Measurements from ENCODE around the gene ISCU.

Gene ISCU

GRCh38 chr12:108578813-108579212 is 16.4 kb downstream of the ISCU start:
- TF ChIP-seq, protein P1, sequence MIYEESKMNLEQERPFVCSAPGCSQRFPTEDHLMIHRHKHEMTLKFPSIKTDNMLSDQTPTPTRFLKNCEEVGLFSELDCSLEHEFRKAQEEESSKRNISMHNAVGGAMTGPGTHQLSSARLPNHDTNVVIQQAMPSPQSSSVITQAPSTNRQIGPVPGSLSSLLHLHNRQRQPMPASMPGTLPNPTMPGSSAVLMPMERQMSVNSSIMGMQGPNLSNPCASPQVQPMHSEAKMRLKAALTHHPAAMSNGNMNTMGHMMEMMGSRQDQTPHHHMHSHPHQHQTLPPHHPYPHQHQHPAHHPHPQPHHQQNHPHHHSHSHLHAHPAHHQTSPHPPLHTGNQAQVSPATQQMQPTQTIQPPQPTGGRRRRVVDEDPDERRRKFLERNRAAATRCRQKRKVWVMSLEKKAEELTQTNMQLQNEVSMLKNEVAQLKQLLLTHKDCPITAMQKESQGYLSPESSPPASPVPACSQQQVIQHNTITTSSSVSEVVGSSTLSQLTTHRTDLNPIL (CRISPR knock-in tag; IDR thresholded peaks at IDR 0.05; ENCODE audit: low read depth), result no peak
- TF ChIP-seq RARB (CRISPR knock-in tag; IDR thresholded peaks at IDR 0.05), result no peak
- no peak for TF ChIP-seq ISL1 (CRISPR knock-in tag; IDR thresholded peaks at IDR 0.05)
- no peak for TF ChIP-seq GLIS3 (CRISPR knock-in tag; IDR thresholded peaks at IDR 0.05)
- TF ChIP-seq, protein P2, sequence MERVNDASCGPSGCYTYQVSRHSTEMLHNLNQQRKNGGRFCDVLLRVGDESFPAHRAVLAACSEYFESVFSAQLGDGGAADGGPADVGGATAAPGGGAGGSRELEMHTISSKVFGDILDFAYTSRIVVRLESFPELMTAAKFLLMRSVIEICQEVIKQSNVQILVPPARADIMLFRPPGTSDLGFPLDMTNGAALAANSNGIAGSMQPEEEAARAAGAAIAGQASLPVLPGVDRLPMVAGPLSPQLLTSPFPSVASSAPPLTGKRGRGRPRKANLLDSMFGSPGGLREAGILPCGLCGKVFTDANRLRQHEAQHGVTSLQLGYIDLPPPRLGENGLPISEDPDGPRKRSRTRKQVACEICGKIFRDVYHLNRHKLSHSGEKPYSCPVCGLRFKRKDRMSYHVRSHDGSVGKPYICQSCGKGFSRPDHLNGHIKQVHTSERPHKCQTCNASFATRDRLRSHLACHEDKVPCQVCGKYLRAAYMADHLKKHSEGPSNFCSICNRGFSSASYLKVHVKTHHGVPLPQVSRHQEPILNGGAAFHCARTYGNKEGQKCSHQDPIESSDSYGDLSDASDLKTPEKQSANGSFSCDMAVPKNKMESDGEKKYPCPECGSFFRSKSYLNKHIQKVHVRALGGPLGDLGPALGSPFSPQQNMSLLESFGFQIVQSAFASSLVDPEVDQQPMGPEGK (CRISPR knock-in tag; IDR thresholded peaks at IDR 0.05; ENCODE audit: borderline replicate concordance), result no peak
- TF ChIP-seq TCF4 (CRISPR knock-in tag; IDR thresholded peaks at IDR 0.05; ENCODE audit: borderline replicate concordance), result no peak
- no peak for TF ChIP-seq ESRRG (CRISPR knock-in tag; IDR thresholded peaks at IDR 0.05)
- no peak for TF ChIP-seq ZNF8 (CRISPR knock-in tag; IDR thresholded peaks at IDR 0.05)
- TF ChIP-seq, protein P3, sequence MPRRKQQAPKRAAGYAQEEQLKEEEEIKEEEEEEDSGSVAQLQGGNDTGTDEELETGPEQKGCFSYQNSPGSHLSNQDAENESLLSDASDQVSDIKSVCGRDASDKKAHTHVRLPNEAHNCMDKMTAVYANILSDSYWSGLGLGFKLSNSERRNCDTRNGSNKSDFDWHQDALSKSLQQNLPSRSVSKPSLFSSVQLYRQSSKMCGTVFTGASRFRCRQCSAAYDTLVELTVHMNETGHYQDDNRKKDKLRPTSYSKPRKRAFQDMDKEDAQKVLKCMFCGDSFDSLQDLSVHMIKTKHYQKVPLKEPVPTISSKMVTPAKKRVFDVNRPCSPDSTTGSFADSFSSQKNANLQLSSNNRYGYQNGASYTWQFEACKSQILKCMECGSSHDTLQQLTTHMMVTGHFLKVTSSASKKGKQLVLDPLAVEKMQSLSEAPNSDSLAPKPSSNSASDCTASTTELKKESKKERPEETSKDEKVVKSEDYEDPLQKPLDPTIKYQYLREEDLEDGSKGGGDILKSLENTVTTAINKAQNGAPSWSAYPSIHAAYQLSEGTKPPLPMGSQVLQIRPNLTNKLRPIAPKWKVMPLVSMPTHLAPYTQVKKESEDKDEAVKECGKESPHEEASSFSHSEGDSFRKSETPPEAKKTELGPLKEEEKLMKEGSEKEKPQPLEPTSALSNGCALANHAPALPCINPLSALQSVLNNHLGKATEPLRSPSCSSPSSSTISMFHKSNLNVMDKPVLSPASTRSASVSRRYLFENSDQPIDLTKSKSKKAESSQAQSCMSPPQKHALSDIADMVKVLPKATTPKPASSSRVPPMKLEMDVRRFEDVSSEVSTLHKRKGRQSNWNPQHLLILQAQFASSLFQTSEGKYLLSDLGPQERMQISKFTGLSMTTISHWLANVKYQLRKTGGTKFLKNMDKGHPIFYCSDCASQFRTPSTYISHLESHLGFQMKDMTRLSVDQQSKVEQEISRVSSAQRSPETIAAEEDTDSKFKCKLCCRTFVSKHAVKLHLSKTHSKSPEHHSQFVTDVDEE (CRISPR knock-in tag; IDR thresholded peaks at IDR 0.05), result no peak
- no peak for TF ChIP-seq TOX (CRISPR knock-in tag; IDR thresholded peaks at IDR 0.05; ENCODE audit: borderline replicate concordance)

GRCh38 chr12:108580531-108580930 is 18.1 kb downstream of the ISCU start:
- ATAC-seq, result no peak
- TF ChIP-seq ESRRG (CRISPR knock-in tag; IDR thresholded peaks at IDR 0.05), result no peak
- no peak for TF ChIP-seq ARNTL (CRISPR knock-in tag; IDR thresholded peaks at IDR 0.05; ENCODE audit: borderline replicate concordance, low read depth)
- no peak for TF ChIP-seq ZNF565 (CRISPR knock-in tag; conservative IDR thresholded peaks at IDR 0.05; ENCODE audit: low read depth)
- no peak for TF ChIP-seq PPARA (CRISPR knock-in tag; IDR thresholded peaks at IDR 0.05; ENCODE audit: borderline replicate concordance)
- TF ChIP-seq ISL1 (CRISPR knock-in tag; IDR thresholded peaks at IDR 0.05), result no peak
- TF ChIP-seq, protein P3 (CRISPR knock-in tag; IDR thresholded peaks at IDR 0.05), result no peak
- no peak for TF ChIP-seq OSR1 (CRISPR knock-in tag; IDR thresholded peaks at IDR 0.05)
- no peak for TF ChIP-seq SNAI2 (CRISPR knock-in tag; IDR thresholded peaks at IDR 0.05)
- TF ChIP-seq TOX (CRISPR knock-in tag; IDR thresholded peaks at IDR 0.05; ENCODE audit: borderline replicate concordance), result no peak
- no peak for TF ChIP-seq ZNF70 (CRISPR knock-in tag; IDR thresholded peaks at IDR 0.05)
- TF ChIP-seq POU6F1 (CRISPR knock-in tag; IDR thresholded peaks at IDR 0.05; ENCODE audit: borderline replicate concordance, low read depth), result no peak
- TF ChIP-seq BACH2 (CRISPR knock-in tag; IDR thresholded peaks at IDR 0.05; ENCODE audit: borderline replicate concordance), result no peak
- TF ChIP-seq ZC3H10 (CRISPR knock-in tag; IDR thresholded peaks at IDR 0.05), result no peak
- TF ChIP-seq, protein P2 (CRISPR knock-in tag; IDR thresholded peaks at IDR 0.05; ENCODE audit: borderline replicate concordance), result no peak

More at GRCh38 chr12:108578813-108579212, 16.4 kb downstream of the ISCU start:
- no peak for ATAC-seq

All from SK-N-SH treated with all-trans-retinoic acid at 6 μM for 48 hours (cell line).